H9 (cell line): ENCODE data around the gene DBN1. TPM values are rescaled to one million over a fixed set of nuclear protein-coding genes. Genes with fewer than 3 reads are reported as not detected.

ENCODE experiments used
- DNase-seq: peaks from one replicate; pipeline ENCODE4 v3.0.0-alpha.2; 2017
- H2AFZ ChIP-seq: one replicate; pipeline ENCODE4 v1.6.1; 2013; ENCODE audit warnings: mild to moderate bottlenecking, low read length, control low read depth, moderate library complexity
- H2AK5ac ChIP-seq: 2 replicates; pipeline ENCODE4 v1.6.1; 2013; ENCODE audit warnings: low read length, control low read depth, mixed read lengths; ENCODE audit not compliant: insufficient read length
- H2BK120ac ChIP-seq: one replicate; pipeline ENCODE4 v1.6.1; 2013; ENCODE audit warnings: low read depth, mild to moderate bottlenecking, low read length, control low read depth, inconsistent platforms; ENCODE audit not compliant: poor library complexity, severe bottlenecking
- H2BK12ac ChIP-seq: 2 replicates; pipeline ENCODE4 v1.6.1; 2013; ENCODE audit warnings: low read length, control low read depth, mixed read lengths, low read depth; ENCODE audit not compliant: insufficient read length
- H2BK15ac ChIP-seq: 2 replicates; pipeline ENCODE4 v1.6.1; 2013; ENCODE audit warnings: low read depth, low read length, control low read depth
- H2BK20ac ChIP-seq: one replicate; pipeline ENCODE4 v1.6.1; 2013; ENCODE audit warnings: low read depth, mild to moderate bottlenecking, low read length, control low read depth, inconsistent platforms; ENCODE audit not compliant: poor library complexity, severe bottlenecking
- H2BK5ac ChIP-seq: 2 replicates; pipeline ENCODE4 v1.6.1; 2013; ENCODE audit warnings: low read length, control low read depth, mixed read lengths; ENCODE audit not compliant: insufficient read length
- H3K14ac ChIP-seq: 2 replicates; pipeline ENCODE4 v1.6.1; 2013; ENCODE audit warnings: low read length, control low read depth; ENCODE audit not compliant: insufficient read depth
- H3K18ac ChIP-seq: 2 replicates; pipeline ENCODE4 v1.6.1; 2013; ENCODE audit warnings: low read depth, mild to moderate bottlenecking, mixed read lengths, low read length, control low read depth; ENCODE audit not compliant: insufficient read length
- H3K23ac ChIP-seq: 2 replicates; pipeline ENCODE4 v1.6.1; 2013; ENCODE audit warnings: low read length, control low read depth, mixed read lengths, low read depth; ENCODE audit not compliant: insufficient read length
- H3K23me2 ChIP-seq: 2 replicates; pipeline ENCODE4 v1.6.1; 2013; ENCODE audit warnings: low read depth, mild to moderate bottlenecking, mixed read lengths, low read length, control low read depth; ENCODE audit not compliant: insufficient read length, poor library complexity, severe bottlenecking
- H3K27ac ChIP-seq: 2 replicates; pipeline ENCODE4 v1.5.1; 2013; ENCODE audit warnings: low read length, control low read depth, mixed read lengths, low read depth; ENCODE audit not compliant: insufficient read length
- H3K27me3 ChIP-seq: 2 replicates; pipeline ENCODE4 v1.6.1; 2013; ENCODE audit warnings: low read length, control low read depth, inconsistent platforms; ENCODE audit not compliant: insufficient read depth
- H3K4ac ChIP-seq: 2 replicates; pipeline ENCODE4 v1.6.1; 2013; ENCODE audit warnings: low read depth, mild to moderate bottlenecking, control low read depth, inconsistent platforms, low read length, moderate library complexity
- H3K4me1 ChIP-seq: 2 replicates; pipeline ENCODE4 v1.6.1; 2013; ENCODE audit warnings: low read length, control low read depth, inconsistent platforms; ENCODE audit not compliant: insufficient read depth
- H3K4me2 ChIP-seq: 2 replicates; pipeline ENCODE4 v1.6.1; 2013; ENCODE audit warnings: low read length, control low read depth, mixed read lengths; ENCODE audit not compliant: insufficient read length, insufficient read depth
- H3K56ac ChIP-seq: 2 replicates; pipeline ENCODE4 v1.6.1; 2013; ENCODE audit warnings: low read depth, mild to moderate bottlenecking, mixed read lengths, low read length, control low read depth; ENCODE audit not compliant: insufficient read length
- H3K79me1 ChIP-seq: 2 replicates; pipeline ENCODE4 v1.6.1; 2013; ENCODE audit warnings: low read depth, mild to moderate bottlenecking, moderate library complexity, low read length, control low read depth, inconsistent platforms; ENCODE audit not compliant: insufficient read depth, poor library complexity, severe bottlenecking
- H3K79me2 ChIP-seq: 2 replicates; pipeline ENCODE4 v1.6.1; 2013; ENCODE audit warnings: low read length, control low read depth, inconsistent platforms; ENCODE audit not compliant: insufficient read depth
- H3K9ac ChIP-seq: 2 replicates; pipeline ENCODE4 v1.6.1; 2013; ENCODE audit warnings: low read length, control low read depth, mixed read lengths; ENCODE audit not compliant: insufficient read length; ENCODE audit errors: extremely low read depth
- H3K9me3 ChIP-seq: one replicate; pipeline ENCODE4 v1.6.1; 2013; ENCODE audit warnings: low read depth, low read length, inconsistent platforms; ENCODE audit not compliant: control insufficient read depth
- H3T11ph ChIP-seq: one replicate; pipeline ENCODE4 v1.6.1; 2013; ENCODE audit warnings: mild to moderate bottlenecking, low read length, control low read depth, inconsistent platforms
- H4K20me1 ChIP-seq: one replicate; pipeline ENCODE4 v1.6.1; 2013; ENCODE audit not compliant: control insufficient read depth, insufficient read length, insufficient read depth
- H4K5ac ChIP-seq: 2 replicates; pipeline ENCODE4 v1.6.1; 2013; ENCODE audit warnings: low read depth, mild to moderate bottlenecking, mixed read lengths, low read length, control low read depth; ENCODE audit not compliant: insufficient read length
- H4K8ac ChIP-seq: replicated peaks from 2 replicates; pipeline ENCODE4 v1.6.1; 2013; ENCODE audit warnings: low read length, control low read depth, mixed read lengths, low read depth; ENCODE audit not compliant: insufficient read length
- H4K91ac ChIP-seq: 2 replicates; pipeline ENCODE4 v1.6.1; 2013; ENCODE audit warnings: low read depth, mild to moderate bottlenecking, moderate library complexity, mixed read lengths, low read length, control low read depth; ENCODE audit not compliant: insufficient read length
- H3K27ac Mint-ChIP-seq, 3 experiments: 2 replicates in 2 of 3; 3 replicates in 1 of 3; pipeline ENCODE4 v1.8.0; 2020 to 2021; ENCODE audit warnings: mixed read lengths in 3 of 3, mild to moderate bottlenecking in 1 of 3, moderate library complexity in 1 of 3
- H3K27me3 Mint-ChIP-seq: 2 replicates; pipeline ENCODE4 v1.8.0; 2021; ENCODE audit warnings: low read depth, mild to moderate bottlenecking, moderate library complexity, mixed read lengths
- H3K36me3 Mint-ChIP-seq, 3 experiments: 2 replicates in 2 of 3; 3 replicates in 1 of 3; pipeline ENCODE4 v1.8.0; 2020 to 2021; ENCODE audit warnings: low read depth in 3 of 3, mixed read lengths in 3 of 3; ENCODE audit not compliant: insufficient read depth in 1 of 3
- H3K4me1 Mint-ChIP-seq, 2 experiments: 2 replicates each; pipeline ENCODE4 v1.8.0; 2020; ENCODE audit warnings: mixed read lengths in 2 of 2
- H3K4me3 Mint-ChIP-seq, 2 experiments: 2 replicates in 1 of 2; 3 replicates in 1 of 2; pipeline ENCODE4 v1.8.0; 2020 to 2021; ENCODE audit warnings: mild to moderate bottlenecking in 2 of 2, mixed read lengths in 2 of 2, moderate library complexity in 1 of 2
- H3K9me3 Mint-ChIP-seq, 2 experiments: 2 replicates in 1 of 2; 3 replicates in 1 of 2; pipeline ENCODE4 v1.8.0; 2020; ENCODE audit warnings: mild to moderate bottlenecking in 2 of 2, mixed read lengths in 2 of 2, moderate library complexity in 1 of 2
- WGBS: extraction: QIAGEN DNeasy Blood & Tissue Kit; methylation state at CpG from one replicate; pipeline ENCODE4 v1.1.7; 2013; ENCODE audit warnings: missing lambda C conversion rate, low lambda C conversion rate, mixed read lengths; ENCODE audit not compliant: insufficient read length; ENCODE audit errors: extremely low coverage; 5-methylcytosine and 5-hydroxymethylcytosine counted together
- total RNA-seq: library from RNA; stranded (reverse); gene quantifications from 2 replicates; pipeline ENCODE4 v1.2.1, GENCODE V29; 2021
- TF ChIP-seq, protein P1 (sequence below): fragments of 200-600 bp; sonication (generic); conservative IDR thresholded peaks from 3 replicates; pipeline ENCODE4 v1.8.0; 2021; ENCODE audit warnings: antibody characterized with exemption, mild to moderate bottlenecking

DBN1 gene
- total RNA-seq, 1 experiment from 2014 or later: 340 TPM

DNA sequence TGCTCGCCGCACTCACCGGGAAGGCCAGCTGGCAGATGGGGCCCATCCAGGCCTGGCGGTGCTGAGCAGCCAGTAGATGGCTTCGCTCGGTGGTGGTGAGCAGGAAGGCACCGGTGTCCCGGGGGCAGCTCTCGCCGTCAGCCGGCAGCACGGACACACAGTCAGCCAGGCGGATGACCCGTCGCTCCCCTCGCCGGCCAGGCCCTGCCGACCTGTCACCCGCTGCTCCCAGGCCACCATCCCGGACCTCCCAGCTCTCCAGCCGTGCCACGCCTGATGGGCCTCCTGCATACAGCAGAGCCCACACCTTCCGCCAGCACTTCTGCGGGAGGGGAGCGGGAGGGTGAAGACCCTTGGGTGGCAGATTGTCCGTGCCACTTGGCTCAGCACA lies 34.8 kb upstream of the DBN1 start:
- H3K27me3 ChIP-seq: no peaks in the 10 kb centered on the region
- no peak overlapping the region for H3K9ac ChIP-seq
- no peaks in the 10 kb centered on the region for H3K9me3 Mint-ChIP-seq
- H3K9me3 ChIP-seq: no peaks in the 10 kb centered on the region
- no peak overlapping the region for H3K27ac Mint-ChIP-seq
- H2BK120ac ChIP-seq: no peak overlapping the region
- no CpG with 5 or more reads among the region's 26 CpGs for WGBS
- no peak overlapping the region for H2BK12ac ChIP-seq
- no peak overlapping the region for H3K27ac ChIP-seq
- no peak overlapping the region for H3K14ac ChIP-seq
- TF ChIP-seq, protein P1, sequence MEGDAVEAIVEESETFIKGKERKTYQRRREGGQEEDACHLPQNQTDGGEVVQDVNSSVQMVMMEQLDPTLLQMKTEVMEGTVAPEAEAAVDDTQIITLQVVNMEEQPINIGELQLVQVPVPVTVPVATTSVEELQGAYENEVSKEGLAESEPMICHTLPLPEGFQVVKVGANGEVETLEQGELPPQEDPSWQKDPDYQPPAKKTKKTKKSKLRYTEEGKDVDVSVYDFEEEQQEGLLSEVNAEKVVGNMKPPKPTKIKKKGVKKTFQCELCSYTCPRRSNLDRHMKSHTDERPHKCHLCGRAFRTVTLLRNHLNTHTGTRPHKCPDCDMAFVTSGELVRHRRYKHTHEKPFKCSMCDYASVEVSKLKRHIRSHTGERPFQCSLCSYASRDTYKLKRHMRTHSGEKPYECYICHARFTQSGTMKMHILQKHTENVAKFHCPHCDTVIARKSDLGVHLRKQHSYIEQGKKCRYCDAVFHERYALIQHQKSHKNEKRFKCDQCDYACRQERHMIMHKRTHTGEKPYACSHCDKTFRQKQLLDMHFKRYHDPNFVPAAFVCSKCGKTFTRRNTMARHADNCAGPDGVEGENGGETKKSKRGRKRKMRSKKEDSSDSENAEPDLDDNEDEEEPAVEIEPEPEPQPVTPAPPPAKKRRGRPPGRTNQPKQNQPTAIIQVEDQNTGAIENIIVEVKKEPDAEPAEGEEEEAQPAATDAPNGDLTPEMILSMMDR: no peak
- H4K91ac ChIP-seq: no peak overlapping the region
- H4K5ac ChIP-seq: no peak overlapping the region
- H2BK20ac ChIP-seq: no peak overlapping the region
- H3K18ac ChIP-seq: no peak overlapping the region
- H3K79me1 ChIP-seq: no peaks in the 10 kb centered on the region
- H3K56ac ChIP-seq: no peak overlapping the region
- H3K4me1 ChIP-seq: no peaks in the 10 kb centered on the region; the same call in 1 of the 2 replicates
- H3K4me1 Mint-ChIP-seq: peaks cover 18 to 20% of the 10 kb centered on the region in 2 experiments
- H3K27me3 Mint-ChIP-seq: no peaks in the 10 kb centered on the region; the same call in 1 of the 2 replicates
- no peak overlapping the region for H3K4ac ChIP-seq
- no peak for DNase-seq
- no peak overlapping the region for H3K4me2 ChIP-seq
- H3K79me2 ChIP-seq: no peaks in the 10 kb centered on the region
- peaks cover 22 to 47% (median 38%) of the 10 kb centered on the region in 3 experiments for H3K36me3 Mint-ChIP-seq
- H2AFZ ChIP-seq: no peak overlapping the region
- H4K20me1 ChIP-seq: no peaks in the 10 kb centered on the region
- H3K23me2 ChIP-seq: no peaks in the 10 kb centered on the region
- no peak overlapping the region for H2BK15ac ChIP-seq
- H4K8ac ChIP-seq: no peak overlapping the region
- no peak overlapping the region for H3K23ac ChIP-seq
- no peak overlapping the region for H3K4me3 Mint-ChIP-seq
- no peak overlapping the region for H2AK5ac ChIP-seq
- H3T11ph ChIP-seq: no peak overlapping the region
- no peak overlapping the region for H2BK5ac ChIP-seq
